Measurements from ENCODE around the gene ESYT2. TPM values are rescaled to one million over a fixed set of nuclear protein-coding genes. Genes with fewer than 3 reads are reported as not detected.

Gene ESYT2
- total RNA-seq, 1 donor from 2014 or later = 38.1 TPM

DNA sequence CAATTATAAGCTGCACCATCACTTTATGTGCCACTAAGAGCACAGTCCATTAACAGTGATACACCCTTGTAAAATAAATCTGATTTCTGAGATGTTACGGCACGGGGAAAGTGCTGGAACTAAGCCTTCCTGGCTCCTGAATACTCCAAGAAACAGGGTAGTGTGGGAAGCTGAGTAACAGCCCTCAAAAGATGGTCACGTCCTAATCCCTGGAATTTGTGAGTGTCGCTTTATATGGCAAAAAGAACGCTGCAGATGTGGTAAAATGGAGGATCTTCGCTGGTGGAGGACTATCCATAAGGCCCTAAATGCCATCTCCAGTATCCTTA, 13.5 kb downstream of the ESYT2 start:
- Histone ChIP-seq H3K4me1 (ENCODE audit: control insufficient read depth in 3 of 3, insufficient read depth in 3 of 3, low read length in 3 of 3) (peaks cover 65 to 71% (median 65%) of the 10 kb centered on the region in 3 donors), H3K9me3 (ENCODE audit: control insufficient read depth in 3 of 3, low read length in 3 of 3) (no peaks in the 10 kb centered on the region), H3K36me3 (ENCODE audit: control insufficient read depth in 3 of 3, insufficient read depth in 3 of 3, low read length in 3 of 3) (no peaks in the 10 kb centered on the region), H3K27me3 (ENCODE audit: control insufficient read depth in 3 of 3, insufficient read depth in 3 of 3, low read length in 3 of 3) (no peaks in the 10 kb centered on the region), H3K9ac (ENCODE audit: low read depth in 1 of 3, low read length in 3 of 3) (peak overlapping the region in 1 of 3 donors; percentile 42), H3K4me3 (ENCODE audit: low read length in 3 of 3) (peak overlapping the region in 2 of 3 donors; percentile 1 to 41), H3K27ac (ENCODE audit: low read depth, low read length) (peak overlapping the region; percentile 97)

DNA sequence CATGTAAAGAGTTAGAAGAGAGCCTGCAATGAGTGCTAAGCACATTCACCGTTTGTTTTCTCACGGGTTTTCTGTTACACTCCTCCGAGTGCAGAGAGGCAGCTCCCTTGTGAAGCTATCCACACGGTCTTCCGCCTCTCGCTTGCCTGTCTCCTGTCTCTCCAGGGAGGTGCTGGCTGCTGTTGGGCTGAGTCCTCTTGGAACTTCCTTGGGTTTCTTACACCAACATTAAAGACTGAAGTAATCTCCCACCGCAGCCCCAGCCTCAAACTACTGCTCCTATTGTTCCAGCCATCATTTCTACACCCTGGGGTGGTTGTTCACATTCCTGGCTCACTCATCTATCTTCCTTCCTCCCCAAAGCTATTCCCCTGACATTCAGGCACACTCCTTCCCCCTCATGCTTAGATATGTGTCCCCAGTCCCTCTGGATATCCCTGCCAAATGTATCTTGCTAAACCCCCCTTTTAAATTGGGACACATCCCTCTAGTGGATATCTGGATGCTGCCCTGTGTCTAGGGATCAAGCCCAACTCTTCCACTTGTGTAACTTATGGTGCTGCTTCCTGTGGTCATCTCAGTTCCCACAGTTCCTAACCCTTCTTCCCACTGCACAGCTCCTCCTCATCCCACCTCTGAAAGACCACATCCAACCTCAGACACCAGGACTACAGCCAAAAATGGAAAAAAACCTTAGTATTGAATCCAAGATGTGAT, 14.1 kb downstream of the ESYT2 start:
- no peaks in the 10 kb centered on the region for H3K9me3 ChIP-seq (ENCODE audit: control insufficient read depth in 3 of 3, low read length in 3 of 3)
- no peaks in the 10 kb centered on the region for H3K27me3 ChIP-seq (ENCODE audit: control insufficient read depth in 3 of 3, insufficient read depth in 3 of 3, low read length in 3 of 3)
- H3K27ac ChIP-seq (ENCODE audit: low read depth, low read length) = peak overlapping the region; percentile 97
- peak overlapping the region in 1 of 3 donors; percentile 1 for H3K4me3 ChIP-seq (ENCODE audit: low read length in 3 of 3)
- H3K36me3 ChIP-seq (ENCODE audit: control insufficient read depth in 3 of 3, insufficient read depth in 3 of 3, low read length in 3 of 3) = no peaks in the 10 kb centered on the region
- H3K4me1 ChIP-seq (ENCODE audit: control insufficient read depth in 3 of 3, insufficient read depth in 3 of 3, low read length in 3 of 3) = peaks cover 61 to 67% (median 65%) of the 10 kb centered on the region in 3 donors
- peak overlapping the region in 2 of 3 donors; percentile 10 to 63 for H3K9ac ChIP-seq (ENCODE audit: low read depth in 1 of 3, low read length in 3 of 3)

- Histone ChIP-seq H3K36me3 (ENCODE audit: control insufficient read depth in 3 of 3, insufficient read depth in 3 of 3, low read length in 3 of 3) (no peaks in the 10 kb centered on the region), H3K27me3 (ENCODE audit: control insufficient read depth in 3 of 3, insufficient read depth in 3 of 3, low read length in 3 of 3) (no peaks in the 10 kb centered on the region), H3K4me1 (ENCODE audit: control insufficient read depth in 3 of 3, insufficient read depth in 3 of 3, low read length in 3 of 3) (peaks cover 60 to 62% (median 62%) of the 10 kb centered on the region in 3 donors), H3K4me3 (ENCODE audit: low read length in 3 of 3) (peak overlapping the region in 1 of 3 donors; percentile 1), H3K9me3 (ENCODE audit: control insufficient read depth in 3 of 3, low read length in 3 of 3) (no peaks in the 10 kb centered on the region), H3K9ac (ENCODE audit: low read depth in 1 of 3, low read length in 3 of 3) (peak overlapping the region in 2 of 3 donors; percentile 10 to 63), H3K27ac (ENCODE audit: low read depth, low read length) (peak overlapping the region; percentile 97)
Observed at GRCh38 chr7:158814637-158815036, 14.7 kb downstream of the ESYT2 start.

- no peak overlapping the region for H3K27ac ChIP-seq (ENCODE audit: low read depth, low read length)
- peaks cover 0 to 6% (median 1%) of the 10 kb centered on the region in 3 donors for H3K36me3 ChIP-seq (ENCODE audit: control insufficient read depth in 3 of 3, insufficient read depth in 3 of 3, low read length in 3 of 3)
- no peak overlapping the region for H3K9ac ChIP-seq (ENCODE audit: low read depth in 1 of 3, low read length in 3 of 3)
- H3K9me3 ChIP-seq (ENCODE audit: control insufficient read depth in 3 of 3, low read length in 3 of 3) = no peaks in the 10 kb centered on the region
- H3K27me3 ChIP-seq (ENCODE audit: control insufficient read depth in 3 of 3, insufficient read depth in 3 of 3, low read length in 3 of 3) = no peaks in the 10 kb centered on the region
- H3K4me3 ChIP-seq (ENCODE audit: low read length in 3 of 3) = no peak overlapping the region
- peaks cover 43 to 51% (median 48%) of the 10 kb centered on the region in 3 donors for H3K4me1 ChIP-seq (ENCODE audit: control insufficient read depth in 3 of 3, insufficient read depth in 3 of 3, low read length in 3 of 3)
Observed at GRCh38 chr7:158812684-158813083, 16.6 kb downstream of the ESYT2 start.

GRCh38 chr7:158811894-158812293, 17.4 kb downstream of the ESYT2 start:
- Histone ChIP-seq H3K36me3 (ENCODE audit: control insufficient read depth in 3 of 3, insufficient read depth in 3 of 3, low read length in 3 of 3) (peaks cover 0 to 6% (median 4%) of the 10 kb centered on the region in 3 donors), H3K4me1 (ENCODE audit: control insufficient read depth in 3 of 3, insufficient read depth in 3 of 3, low read length in 3 of 3) (peaks cover 35 to 44% (median 40%) of the 10 kb centered on the region in 3 donors), H3K9me3 (ENCODE audit: control insufficient read depth in 3 of 3, low read length in 3 of 3) (no peaks in the 10 kb centered on the region), H3K27ac (ENCODE audit: low read depth, low read length) (peak overlapping the region; percentile 63), H3K27me3 (ENCODE audit: control insufficient read depth in 3 of 3, insufficient read depth in 3 of 3, low read length in 3 of 3) (no peaks in the 10 kb centered on the region), H3K9ac (ENCODE audit: low read depth in 1 of 3, low read length in 3 of 3) (no peak overlapping the region), H3K4me3 (ENCODE audit: low read length in 3 of 3) (no peak overlapping the region)

DNA sequence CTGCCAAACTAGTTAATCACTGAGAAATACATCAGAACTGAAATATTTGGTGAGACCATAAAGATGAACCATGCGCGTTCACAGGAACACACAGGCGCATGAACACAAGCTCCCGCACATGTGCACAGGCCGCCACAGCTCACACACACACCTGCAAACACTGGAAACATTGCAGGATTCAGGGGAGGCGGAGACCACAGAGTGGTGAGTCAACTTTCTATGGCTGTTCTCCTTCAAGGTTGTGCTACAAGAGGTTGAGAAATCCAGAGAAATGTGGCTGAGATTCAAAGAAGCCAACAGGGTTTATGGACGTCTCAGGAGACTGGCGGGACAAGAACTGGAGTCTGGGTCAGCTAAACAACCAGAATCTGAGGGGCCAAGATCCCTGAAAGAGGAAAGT, 17.8 kb downstream of the ESYT2 start:
- no peaks in the 10 kb centered on the region for H3K27me3 ChIP-seq (ENCODE audit: control insufficient read depth in 3 of 3, insufficient read depth in 3 of 3, low read length in 3 of 3)
- H3K4me3 ChIP-seq (ENCODE audit: low read length in 3 of 3) = no peak overlapping the region
- H3K27ac ChIP-seq (ENCODE audit: low read depth, low read length) = peak overlapping the region; percentile 63
- no peaks in the 10 kb centered on the region for H3K9me3 ChIP-seq (ENCODE audit: control insufficient read depth in 3 of 3, low read length in 3 of 3)
- peaks cover 0 to 6% (median 4%) of the 10 kb centered on the region in 3 donors for H3K36me3 ChIP-seq (ENCODE audit: control insufficient read depth in 3 of 3, insufficient read depth in 3 of 3, low read length in 3 of 3)
- H3K9ac ChIP-seq (ENCODE audit: low read depth in 1 of 3, low read length in 3 of 3) = no peak overlapping the region
- peaks cover 33 to 43% (median 36%) of the 10 kb centered on the region in 3 donors for H3K4me1 ChIP-seq (ENCODE audit: control insufficient read depth in 3 of 3, insufficient read depth in 3 of 3, low read length in 3 of 3)

DNA sequence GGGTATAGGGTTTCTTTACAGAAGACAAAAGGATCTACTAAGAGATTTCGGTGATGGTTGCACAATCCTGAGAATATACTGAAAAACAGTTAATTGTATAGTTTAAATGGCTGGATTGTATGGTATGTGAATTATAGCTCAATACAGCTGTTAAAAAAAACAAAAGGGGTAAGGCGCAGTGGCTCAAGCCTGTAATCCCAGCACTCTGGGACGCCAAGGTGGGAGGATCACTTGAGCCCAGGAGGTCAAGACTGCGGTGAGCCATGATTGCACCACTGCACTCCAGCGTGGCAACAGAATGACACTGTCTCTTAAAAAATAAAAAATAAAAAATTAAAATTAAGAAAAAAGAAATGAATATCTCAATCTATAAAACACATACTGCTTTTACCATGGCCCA, 18.5 kb downstream of the ESYT2 start:
- Histone ChIP-seq H3K9me3 (ENCODE audit: control insufficient read depth in 3 of 3, low read length in 3 of 3) (no peaks in the 10 kb centered on the region), H3K27ac (ENCODE audit: low read depth, low read length) (no peak overlapping the region), H3K36me3 (ENCODE audit: control insufficient read depth in 3 of 3, insufficient read depth in 3 of 3, low read length in 3 of 3) (peaks cover 0 to 6% (median 4%) of the 10 kb centered on the region in 3 donors), H3K27me3 (ENCODE audit: control insufficient read depth in 3 of 3, insufficient read depth in 3 of 3, low read length in 3 of 3) (no peaks in the 10 kb centered on the region), H3K4me1 (ENCODE audit: control insufficient read depth in 3 of 3, insufficient read depth in 3 of 3, low read length in 3 of 3) (peaks cover 27 to 36% (median 29%) of the 10 kb centered on the region in 3 donors), H3K9ac (ENCODE audit: low read depth in 1 of 3, low read length in 3 of 3) (no peak overlapping the region), H3K4me3 (ENCODE audit: low read length in 3 of 3) (no peak overlapping the region)

DNA sequence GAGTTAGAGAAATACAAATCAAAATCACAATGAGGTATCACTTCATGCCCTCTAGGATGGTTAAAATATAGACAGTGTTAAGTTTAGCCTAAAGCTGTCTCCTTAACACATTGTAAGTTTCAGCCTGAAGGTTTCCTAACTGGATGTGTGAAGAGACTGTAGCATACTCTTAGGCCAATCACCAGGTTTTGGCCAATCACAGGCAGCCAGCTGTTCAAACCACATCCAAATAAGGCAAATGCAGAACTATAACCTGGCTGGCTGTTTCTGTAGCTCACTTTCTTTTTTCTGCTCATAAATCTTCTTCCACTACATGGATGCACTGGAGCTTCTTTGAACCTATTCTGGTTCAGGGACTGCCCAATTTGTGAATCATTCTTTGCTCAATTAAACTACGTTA, 19.7 kb downstream of the ESYT2 start:
- Histone ChIP-seq H3K9me3 (ENCODE audit: control insufficient read depth in 3 of 3, low read length in 3 of 3) (no peaks in the 10 kb centered on the region), H3K27me3 (ENCODE audit: control insufficient read depth in 3 of 3, insufficient read depth in 3 of 3, low read length in 3 of 3) (no peaks in the 10 kb centered on the region), H3K9ac (ENCODE audit: low read depth in 1 of 3, low read length in 3 of 3) (no peak overlapping the region), H3K27ac (ENCODE audit: low read depth, low read length) (no peak overlapping the region), H3K4me3 (ENCODE audit: low read length in 3 of 3) (no peak overlapping the region), H3K4me1 (ENCODE audit: control insufficient read depth in 3 of 3, insufficient read depth in 3 of 3, low read length in 3 of 3) (peaks cover 14 to 24% (median 19%) of the 10 kb centered on the region in 3 donors), H3K36me3 (ENCODE audit: control insufficient read depth in 3 of 3, insufficient read depth in 3 of 3, low read length in 3 of 3) (peaks cover 3 to 6% (median 4%) of the 10 kb centered on the region in 3 donors)

DNA sequence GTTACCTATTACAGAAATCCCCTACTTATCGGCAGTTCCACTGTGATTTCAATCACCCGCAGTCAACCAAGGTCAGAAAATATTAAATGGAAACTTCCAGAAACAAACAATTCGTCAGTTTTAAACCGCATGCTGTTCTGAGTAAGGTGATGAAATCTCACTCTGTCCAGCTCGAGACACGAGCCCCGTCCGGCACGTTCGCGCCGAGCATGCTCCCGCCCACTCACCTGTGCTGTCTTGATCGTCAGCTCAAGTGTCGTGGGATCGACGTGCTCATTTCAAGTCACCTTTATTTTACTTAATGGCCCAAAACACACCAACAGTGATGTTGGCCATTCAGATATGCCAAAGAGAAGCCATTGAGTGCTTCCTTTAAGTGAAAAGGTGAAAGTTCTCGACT, 21.2 kb downstream of the ESYT2 start:
- H3K4me1 ChIP-seq (ENCODE audit: control insufficient read depth in 3 of 3, insufficient read depth in 3 of 3, low read length in 3 of 3) = peaks cover 12 to 22% (median 17%) of the 10 kb centered on the region in 3 donors
- H3K9me3 ChIP-seq (ENCODE audit: control insufficient read depth in 3 of 3, low read length in 3 of 3) = no peaks in the 10 kb centered on the region
- H3K4me3 ChIP-seq (ENCODE audit: low read length in 3 of 3) = no peak overlapping the region
- H3K36me3 ChIP-seq (ENCODE audit: control insufficient read depth in 3 of 3, insufficient read depth in 3 of 3, low read length in 3 of 3) = peaks cover 4 to 6% (median 6%) of the 10 kb centered on the region in 3 donors
- no peaks in the 10 kb centered on the region for H3K27me3 ChIP-seq (ENCODE audit: control insufficient read depth in 3 of 3, insufficient read depth in 3 of 3, low read length in 3 of 3)
- no peak overlapping the region for H3K9ac ChIP-seq (ENCODE audit: low read depth in 1 of 3, low read length in 3 of 3)
- no peak overlapping the region for H3K27ac ChIP-seq (ENCODE audit: low read depth, low read length)

- H3K4me3 ChIP-seq (ENCODE audit: low read length in 3 of 3) = no peak overlapping the region
- no peaks in the 10 kb centered on the region for H3K27me3 ChIP-seq (ENCODE audit: control insufficient read depth in 3 of 3, insufficient read depth in 3 of 3, low read length in 3 of 3)
- no peak overlapping the region for H3K27ac ChIP-seq (ENCODE audit: low read depth, low read length)
- no peaks in the 10 kb centered on the region for H3K9me3 ChIP-seq (ENCODE audit: control insufficient read depth in 3 of 3, low read length in 3 of 3)
- H3K4me1 ChIP-seq (ENCODE audit: control insufficient read depth in 3 of 3, insufficient read depth in 3 of 3, low read length in 3 of 3) = peaks cover 0 to 8% (median 4%) of the 10 kb centered on the region in 3 donors
- H3K36me3 ChIP-seq (ENCODE audit: control insufficient read depth in 3 of 3, insufficient read depth in 3 of 3, low read length in 3 of 3) = peaks cover 4 to 6% (median 6%) of the 10 kb centered on the region in 3 donors
- no peak overlapping the region for H3K9ac ChIP-seq (ENCODE audit: low read depth in 1 of 3, low read length in 3 of 3)
Observed at GRCh38 chr7:158805937-158806336, 23.4 kb downstream of the ESYT2 start.
